Measurements from ENCODE around the gene SUCNR1. TPM values are rescaled to one million over a fixed set of nuclear protein-coding genes. Genes with fewer than 3 reads are reported as not detected.
"Not testable (repeated sequence)": the region's sequence is repeated elsewhere in the genome, so short reads cannot be mapped to it uniquely, and the experiment has no call there.

Gene SUCNR1
- total RNA-seq, 2 donors from 2014 or later: not detected

DNA sequence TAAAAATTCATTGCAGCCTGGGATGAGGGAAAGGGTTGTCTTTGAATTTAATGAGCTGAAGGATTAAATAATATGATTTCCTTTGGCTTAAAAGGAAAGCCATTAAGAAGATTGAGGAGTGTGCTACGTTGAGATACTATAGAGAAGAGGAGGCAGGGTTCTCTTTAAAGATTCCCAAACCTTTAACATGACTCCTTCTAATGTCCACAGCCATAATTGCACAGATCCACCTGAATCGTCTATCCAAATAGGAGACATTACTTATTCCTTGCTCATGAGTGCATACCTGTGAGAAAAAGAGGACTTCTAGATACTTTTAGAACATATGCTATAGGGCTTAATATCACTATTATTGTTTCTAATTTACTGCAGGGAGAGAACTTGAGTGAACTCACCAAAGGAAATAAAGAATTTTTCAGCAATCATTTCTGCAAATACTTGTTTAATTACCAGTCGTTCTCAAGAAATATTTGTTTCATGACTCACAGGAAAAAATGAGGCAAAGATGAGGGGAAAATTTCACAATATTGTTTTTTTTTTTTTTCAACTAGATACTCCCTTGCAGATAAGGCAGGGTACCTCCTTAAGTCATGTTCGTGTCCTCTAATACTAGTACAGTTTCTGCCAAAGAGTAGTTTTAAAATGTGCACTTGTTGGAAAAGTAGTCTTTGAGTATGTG lies 8.9 kb upstream of the SUCNR1 start:
- DNase-seq (ENCODE audit: low spot score in 2 of 2) (no peak), ATAC-seq (no peak)
- no peak overlapping the region for H3K27ac Mint-ChIP-seq
- no peaks in the 10 kb centered on the region for H3K9me3 Mint-ChIP-seq
- H3K36me3 Mint-ChIP-seq: no peaks in the 10 kb centered on the region

DNA sequence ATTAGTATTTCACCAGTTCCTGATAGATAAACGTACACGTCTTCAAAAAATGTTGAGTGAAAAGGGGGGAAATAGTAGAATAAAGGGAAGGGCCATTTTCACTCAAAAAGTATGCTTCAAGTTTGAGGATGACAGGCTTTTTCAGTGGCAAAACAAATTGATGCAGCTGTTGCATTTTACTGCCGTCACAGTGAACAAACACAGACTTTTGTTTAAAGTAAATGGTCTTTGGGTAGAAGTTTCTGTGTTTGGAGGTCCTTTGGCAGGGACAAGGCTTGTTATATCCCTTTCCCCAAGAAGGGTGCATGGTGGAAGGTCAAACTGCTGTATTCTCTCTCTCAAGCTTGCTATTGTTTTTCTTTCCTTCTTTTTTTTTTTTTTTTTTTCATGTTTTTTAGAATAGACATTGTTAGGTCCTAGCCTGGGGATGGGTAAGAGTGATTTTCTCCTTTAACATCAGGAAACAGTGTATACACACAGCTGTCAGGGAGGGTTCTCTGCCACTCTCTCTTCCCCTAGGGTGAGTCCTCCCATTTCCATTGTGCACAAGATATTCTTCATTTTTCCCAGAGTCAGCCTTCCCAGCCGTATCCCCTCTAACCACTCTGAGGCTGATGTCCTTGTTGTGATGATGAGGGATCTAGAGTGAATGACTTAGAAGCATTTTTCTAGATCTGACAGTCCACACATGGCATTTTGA lies 6.6 kb upstream of the SUCNR1 start:
- Mint-ChIP-seq H3K36me3 (no peaks in the 10 kb centered on the region), H3K27ac (no peak overlapping the region), H3K9me3 (no peaks in the 10 kb centered on the region)
- DNase-seq (ENCODE audit: low spot score in 2 of 2): no peak
- ATAC-seq: no peak

DNA sequence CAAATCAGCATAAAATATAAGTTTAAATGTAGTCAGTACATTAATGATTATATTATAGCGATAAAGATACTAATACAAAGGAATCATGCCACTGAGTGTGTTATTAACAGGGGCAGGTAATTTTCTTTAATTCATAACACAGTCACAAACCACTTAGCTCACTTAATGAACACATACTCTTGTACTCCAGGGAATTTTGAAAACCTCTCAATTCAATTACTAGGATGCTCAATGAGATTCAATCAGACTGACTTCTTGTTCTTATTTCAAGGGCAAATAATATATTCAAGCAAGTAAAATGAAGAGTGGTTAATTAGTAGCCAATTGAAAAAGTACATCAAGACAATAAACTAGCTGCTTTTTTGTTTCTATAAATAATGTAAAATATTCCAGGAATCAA lies 5.8 kb upstream of the SUCNR1 start:
- Mint-ChIP-seq H3K9me3 (no peaks in the 10 kb centered on the region), H3K27ac (no peak overlapping the region), H3K36me3 (no peaks in the 10 kb centered on the region)
- ATAC-seq (no peak), DNase-seq (ENCODE audit: low spot score in 2 of 2) (no peak)

DNA sequence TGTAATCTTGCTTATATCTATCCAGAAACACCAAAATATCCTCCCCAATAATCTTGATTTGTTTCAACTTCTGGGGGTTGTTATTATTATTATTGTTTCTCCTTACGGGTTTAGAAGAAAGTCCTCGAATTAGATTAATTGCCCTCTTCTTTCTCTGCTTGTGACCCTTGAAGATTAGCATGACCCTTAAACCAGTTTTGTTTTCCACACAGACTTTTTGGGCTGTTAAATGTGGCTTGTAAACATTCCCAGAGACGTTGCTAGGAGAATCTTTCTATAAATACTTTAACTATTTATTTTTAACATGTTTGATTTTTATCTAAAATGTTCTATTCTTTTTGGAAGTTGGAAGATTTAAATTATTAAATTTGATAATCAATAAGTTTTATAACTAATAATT lies 4.3 kb upstream of the SUCNR1 start:
- no peak overlapping the region for H3K27ac Mint-ChIP-seq
- no peaks in the 10 kb centered on the region for H3K9me3 Mint-ChIP-seq
- ATAC-seq: no peak
- no peaks in the 10 kb centered on the region for H3K36me3 Mint-ChIP-seq
- DNase-seq (ENCODE audit: low spot score in 2 of 2): no peak

DNA sequence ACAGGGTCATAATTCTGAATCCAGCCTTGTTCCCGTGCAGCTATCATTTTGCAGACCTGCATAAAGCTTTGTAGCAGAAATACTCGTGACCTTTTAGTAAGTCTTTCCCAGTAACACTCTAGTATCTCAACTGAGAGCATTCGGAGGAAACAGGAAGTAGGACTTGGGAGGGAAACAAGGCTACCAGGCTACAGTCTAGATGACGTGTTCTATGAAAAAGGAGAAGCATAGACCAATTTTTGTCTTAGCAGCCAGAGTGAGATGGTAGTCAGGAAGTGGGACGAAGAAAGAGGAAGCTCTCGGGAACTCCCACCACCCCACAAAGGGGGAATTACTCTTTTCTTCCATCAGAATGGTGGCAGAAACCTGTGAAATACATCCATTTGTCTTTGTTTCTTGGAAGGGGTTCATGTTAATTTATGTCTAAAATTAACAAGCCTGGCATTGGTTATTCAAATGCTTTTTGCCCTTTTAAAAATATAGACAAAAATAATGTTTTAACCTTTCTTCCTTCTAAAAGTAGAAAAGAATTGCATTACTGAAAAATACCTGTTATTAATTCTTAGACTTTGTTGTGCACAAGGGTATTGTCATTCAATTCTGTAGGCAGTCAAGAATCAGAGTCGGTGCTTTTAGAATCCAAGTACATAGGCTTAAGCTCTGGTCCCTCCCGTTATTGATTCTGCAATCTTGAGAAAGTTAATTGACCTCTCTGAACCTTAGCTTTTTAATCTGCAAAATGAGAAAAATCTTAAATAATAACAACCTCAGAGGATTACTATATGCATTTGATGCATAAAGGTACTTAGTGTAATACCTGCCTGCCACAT lies 1.6 kb upstream of the SUCNR1 start:
- Mint-ChIP-seq H3K27ac (peak overlapping the region in 1 of 2 donors; percentile 22), H3K9me3 (no peaks in the 10 kb centered on the region), H3K36me3 (no peaks in the 10 kb centered on the region)
- ATAC-seq (peak in 1 of 2 donors; percentile 54), DNase-seq (ENCODE audit: low spot score in 2 of 2) (no peak)

DNA sequence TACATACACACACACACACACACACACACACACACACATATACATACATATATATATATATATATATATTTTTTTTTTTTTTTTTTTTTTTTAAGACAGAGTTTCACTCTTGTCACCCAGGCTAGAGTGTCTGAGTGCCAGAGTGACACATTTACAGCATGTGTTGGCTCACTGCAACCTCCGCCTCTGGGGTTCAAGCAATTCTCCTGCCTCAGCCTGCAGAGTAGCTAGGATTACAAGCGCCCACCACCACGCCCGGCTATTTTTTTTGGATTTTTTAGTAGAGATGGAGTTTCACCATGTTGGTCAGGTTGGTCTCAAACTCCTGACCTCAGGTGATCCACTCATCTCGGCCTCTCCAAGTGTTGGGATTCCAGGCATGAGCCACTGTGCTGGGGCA lies 636 bp downstream of the SUCNR1 start:
- not testable (repeated sequence) for H3K36me3 Mint-ChIP-seq; ATAC-seq; DNase-seq (ENCODE audit: low spot score in 2 of 2); H3K27ac Mint-ChIP-seq; H3K9me3 Mint-ChIP-seq

DNA sequence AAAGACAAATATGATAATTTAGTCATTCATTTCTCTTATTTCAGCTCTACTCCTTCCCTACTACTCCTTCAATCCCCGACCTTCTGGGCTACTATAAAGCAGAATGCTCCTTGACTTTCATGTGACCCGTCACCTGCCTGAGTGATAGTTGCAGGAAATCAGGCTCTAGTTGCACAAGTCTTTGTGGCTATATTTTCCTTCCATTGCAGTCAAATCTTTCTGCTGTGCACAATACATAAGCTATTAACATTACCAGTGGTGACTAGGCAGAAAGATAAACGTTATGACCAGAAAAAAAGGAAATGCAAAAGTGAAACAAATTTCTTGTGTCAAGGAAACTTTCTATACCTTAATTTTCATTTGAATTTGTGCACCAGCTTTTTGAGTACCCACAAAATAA lies 2.3 kb downstream of the SUCNR1 start:
- no peak overlapping the region for H3K27ac Mint-ChIP-seq
- ATAC-seq (no peak), DNase-seq (ENCODE audit: low spot score in 2 of 2) (no peak)
- no peaks in the 10 kb centered on the region for H3K9me3 Mint-ChIP-seq
- H3K36me3 Mint-ChIP-seq: no peaks in the 10 kb centered on the region

DNA sequence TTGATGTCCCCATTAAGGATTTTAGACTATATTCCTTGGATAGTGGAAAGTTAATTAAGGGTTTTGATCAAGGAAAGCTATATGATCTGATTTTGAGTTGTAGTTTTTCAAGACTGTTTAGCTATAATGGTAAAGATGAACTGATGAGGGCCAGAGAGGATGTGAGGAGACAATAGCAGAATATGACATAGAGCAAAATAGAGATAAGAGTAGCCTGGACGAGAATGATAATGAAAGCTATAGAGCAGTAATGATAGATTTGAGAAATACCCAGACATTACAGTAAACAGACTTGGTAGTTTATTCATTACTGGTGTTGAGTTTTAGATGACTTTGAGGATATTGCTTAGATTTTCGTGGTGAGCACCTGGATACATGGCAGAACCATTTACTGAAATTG lies 3.8 kb downstream of the SUCNR1 start:
- H3K36me3 Mint-ChIP-seq: no peaks in the 10 kb centered on the region
- no peak for ATAC-seq
- H3K27ac Mint-ChIP-seq: no peak overlapping the region
- no peaks in the 10 kb centered on the region for H3K9me3 Mint-ChIP-seq
- no peak for DNase-seq (ENCODE audit: low spot score in 2 of 2)

DNA sequence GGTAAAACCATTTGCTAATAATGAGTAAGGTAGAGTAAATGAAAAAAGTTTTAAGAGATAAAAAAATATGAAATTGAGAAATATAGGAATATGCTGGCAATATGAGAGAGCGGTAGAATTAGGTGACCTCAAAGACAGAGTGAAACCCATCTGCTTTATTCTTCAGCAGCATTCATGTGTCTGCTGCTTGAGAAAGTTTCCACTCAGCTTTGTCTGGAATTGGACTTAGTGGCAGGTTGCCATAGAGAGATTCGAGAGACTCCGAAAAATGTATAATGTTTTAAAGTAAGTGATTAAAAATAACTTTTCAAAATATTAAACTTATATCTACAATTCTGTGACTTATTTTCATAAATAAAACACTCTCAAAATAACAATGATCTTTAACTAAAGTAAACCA lies 5.0 kb downstream of the SUCNR1 start:
- Mint-ChIP-seq H3K36me3 (no peaks in the 10 kb centered on the region), H3K9me3 (no peaks in the 10 kb centered on the region), H3K27ac (no peak overlapping the region)
- ATAC-seq (no peak), DNase-seq (ENCODE audit: low spot score in 2 of 2) (no peak)

DNA sequence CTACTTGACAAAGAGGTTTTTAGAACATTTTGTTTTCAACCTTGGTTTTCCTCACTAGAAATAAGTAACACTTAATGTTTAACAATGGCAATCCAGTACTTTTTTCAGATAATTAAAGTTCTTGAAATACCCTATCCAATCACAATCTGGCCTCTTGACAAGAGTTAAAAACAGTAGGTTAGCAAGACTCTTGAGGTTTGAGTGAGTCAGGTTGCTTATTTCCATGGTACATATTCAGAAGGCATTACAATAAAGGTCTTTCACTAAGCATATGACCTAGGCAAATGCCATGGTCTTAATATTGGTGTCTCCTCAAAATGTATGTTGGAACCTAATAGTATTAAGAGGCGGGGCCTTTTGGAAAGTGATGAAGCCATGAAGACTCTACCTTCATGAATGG lies 5.6 kb downstream of the SUCNR1 start:
- Mint-ChIP-seq H3K36me3 (no peaks in the 10 kb centered on the region), H3K27ac (no peak overlapping the region), H3K9me3 (no peaks in the 10 kb centered on the region)
- ATAC-seq: no peak
- DNase-seq (ENCODE audit: low spot score in 2 of 2): no peak

DNA sequence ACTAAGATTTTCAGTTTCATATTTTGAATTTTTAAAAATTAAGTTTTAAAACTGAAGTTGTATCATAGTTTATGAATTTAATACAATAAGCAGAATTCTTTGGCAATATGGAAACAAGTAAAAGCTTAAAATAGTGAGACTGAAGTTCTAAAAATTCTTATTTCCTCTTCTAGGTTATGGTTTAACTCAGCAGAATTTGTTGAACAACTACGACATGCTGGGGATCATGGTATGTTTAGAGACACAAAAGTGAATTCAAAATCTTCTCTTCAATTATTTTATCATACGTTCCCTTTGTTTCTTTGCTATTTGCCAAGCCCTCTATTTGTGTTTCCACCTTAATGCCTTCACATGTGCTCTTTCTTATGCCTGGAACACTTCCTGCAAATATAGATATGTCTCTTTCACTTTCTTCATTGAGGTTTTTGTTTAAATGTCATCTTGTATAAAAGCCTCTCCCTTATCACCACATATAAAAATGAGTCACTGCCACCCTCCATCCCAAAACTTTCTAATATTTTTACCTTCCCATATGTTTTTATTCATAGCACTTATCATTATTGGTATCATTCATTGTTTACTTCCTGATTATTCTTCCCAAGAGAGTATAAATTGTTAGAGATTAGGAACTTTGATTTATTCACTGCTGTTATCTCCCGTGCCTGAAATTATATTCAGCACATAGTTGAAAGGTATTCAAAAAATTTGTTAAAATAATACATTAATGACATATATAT lies 6.4 kb downstream of the SUCNR1 start:
- H3K9me3 Mint-ChIP-seq: no peaks in the 10 kb centered on the region
- H3K36me3 Mint-ChIP-seq: no peaks in the 10 kb centered on the region
- no peak overlapping the region for H3K27ac Mint-ChIP-seq
- ATAC-seq (no peak), DNase-seq (ENCODE audit: low spot score in 2 of 2) (no peak)

DNA sequence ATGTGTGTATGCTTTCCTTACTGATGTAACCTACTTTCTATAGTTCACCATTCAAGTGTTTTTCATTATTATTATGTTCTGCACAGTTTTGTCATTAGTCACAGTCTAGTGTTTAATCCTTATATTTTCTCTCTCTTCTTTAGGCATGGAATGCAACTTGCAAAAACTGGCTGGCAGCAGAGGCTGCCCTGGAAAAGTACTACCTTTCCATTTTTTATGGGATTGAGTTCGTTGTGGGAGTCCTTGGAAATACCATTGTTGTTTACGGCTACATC lies 6.9 kb downstream of the SUCNR1 start:
- DNase-seq (ENCODE audit: low spot score in 2 of 2) (no peak), ATAC-seq (no peak)
- Mint-ChIP-seq H3K27ac (no peak overlapping the region), H3K36me3 (no peaks in the 10 kb centered on the region), H3K9me3 (no peaks in the 10 kb centered on the region)

DNA sequence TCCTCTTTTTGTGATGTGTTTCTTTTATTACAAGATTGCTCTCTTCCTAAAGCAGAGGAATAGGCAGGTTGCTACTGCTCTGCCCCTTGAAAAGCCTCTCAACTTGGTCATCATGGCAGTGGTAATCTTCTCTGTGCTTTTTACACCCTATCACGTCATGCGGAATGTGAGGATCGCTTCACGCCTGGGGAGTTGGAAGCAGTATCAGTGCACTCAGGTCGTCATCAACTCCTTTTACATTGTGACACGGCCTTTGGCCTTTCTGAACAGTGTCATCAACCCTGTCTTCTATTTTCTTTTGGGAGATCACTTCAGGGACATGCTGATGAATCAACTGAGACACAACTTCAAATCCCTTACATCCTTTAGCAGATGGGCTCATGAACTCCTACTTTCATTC lies 7.7 kb downstream of the SUCNR1 start:
- Mint-ChIP-seq H3K27ac (no peak overlapping the region), H3K36me3 (no peaks in the 10 kb centered on the region), H3K9me3 (no peaks in the 10 kb centered on the region)
- no peak for DNase-seq (ENCODE audit: low spot score in 2 of 2)
- no peak for ATAC-seq

DNA sequence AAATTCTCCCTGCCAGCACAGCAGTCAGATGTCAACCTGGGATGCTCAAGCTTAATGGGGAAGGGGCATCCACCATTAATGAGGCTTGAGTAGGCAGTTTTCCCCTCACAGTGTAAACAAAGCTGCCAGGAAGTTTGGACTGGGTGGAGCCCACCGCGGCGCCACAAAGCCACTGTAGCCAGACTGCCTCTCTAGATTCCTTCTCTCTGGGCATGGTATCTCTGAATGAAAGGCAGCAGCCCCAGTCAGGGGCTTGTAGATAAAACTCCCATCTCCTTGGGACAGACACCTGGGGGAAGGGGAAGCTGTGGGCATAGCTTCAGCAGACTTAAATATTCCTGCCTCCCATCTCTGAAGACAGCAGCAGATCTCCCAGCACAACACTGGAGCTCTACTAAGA lies 12.0 kb downstream of the SUCNR1 start:
- ATAC-seq; H3K27ac Mint-ChIP-seq; DNase-seq (ENCODE audit: low spot score in 2 of 2); H3K9me3 Mint-ChIP-seq; H3K36me3 Mint-ChIP-seq: not testable (repeated sequence)

DNA sequence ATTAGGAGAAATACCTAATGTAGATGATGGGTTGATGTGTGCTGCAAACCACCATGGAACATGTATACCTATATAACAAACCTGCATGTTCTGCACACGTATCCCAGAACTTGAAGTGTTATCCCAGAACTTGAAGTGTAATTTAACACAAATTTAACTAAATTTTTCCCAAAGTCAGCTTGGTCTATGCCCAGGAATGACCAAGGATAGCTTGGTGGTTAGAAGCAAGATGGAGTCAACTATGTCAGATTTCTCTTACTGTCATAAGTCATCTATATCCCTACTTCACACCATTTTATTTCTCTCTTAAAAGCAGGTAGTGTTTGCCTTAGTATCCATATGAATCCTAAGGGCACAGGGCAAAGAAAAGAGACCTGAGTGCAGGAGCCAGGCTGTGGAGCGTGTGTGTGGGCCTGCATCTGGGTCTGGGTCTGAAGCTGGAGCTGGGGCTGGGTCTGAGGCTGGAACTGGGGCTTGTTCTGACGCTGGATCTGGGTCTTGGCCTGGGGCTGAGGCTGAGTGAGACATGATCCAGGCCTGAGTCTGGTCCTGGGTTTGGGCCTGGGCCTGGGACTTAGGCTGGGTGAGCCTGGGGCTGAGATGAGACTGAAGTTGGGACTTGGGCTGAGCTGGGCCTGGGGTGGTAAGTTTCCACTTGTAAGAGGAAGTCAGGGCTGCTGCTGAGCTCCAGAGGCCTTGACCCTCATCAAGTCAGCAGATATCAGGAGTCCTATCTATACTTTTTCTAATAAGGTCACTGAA lies 14.2 kb downstream of the SUCNR1 start:
- DNase-seq (ENCODE audit: low spot score in 2 of 2); H3K36me3 Mint-ChIP-seq; H3K27ac Mint-ChIP-seq; H3K9me3 Mint-ChIP-seq; ATAC-seq: not testable (repeated sequence)

DNA sequence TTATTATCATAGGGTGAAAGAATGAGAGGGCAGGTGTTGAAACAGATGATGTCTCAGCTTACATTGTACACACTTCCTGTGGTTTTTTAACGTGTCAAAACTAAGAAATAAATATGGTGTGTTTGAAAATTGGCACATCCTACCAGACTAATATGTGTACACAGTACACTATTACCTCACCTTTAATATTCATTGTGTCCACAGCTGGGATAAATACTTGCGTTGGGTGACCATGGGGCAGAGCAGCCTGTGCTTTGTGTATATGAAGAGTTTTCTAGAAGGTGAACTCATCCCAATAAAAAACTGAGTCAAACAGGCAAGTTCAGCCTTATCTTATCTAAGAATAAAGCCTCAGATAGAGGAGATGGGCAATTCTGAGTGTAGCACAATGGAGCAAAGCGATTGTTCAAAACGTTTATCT lies 17.3 kb downstream of the SUCNR1 start:
- ATAC-seq (peak in 1 of 2 donors; percentile 37), DNase-seq (ENCODE audit: low spot score in 2 of 2) (no peak)
- Mint-ChIP-seq H3K9me3 (no peaks in the 10 kb centered on the region), H3K27ac (no peak overlapping the region), H3K36me3 (peaks cover 0 to 5% of the 10 kb centered on the region in 2 donors)

Measured in activated naive CD4-positive, alpha-beta T cell treated with anti-CD3 and anti-CD28 coated beads, Interleukin-2, amount 50 U/mL, for 72 hours (primary cell).